ENCODE data around the gene GTPBP4.

GTPBP4 gene

DNA sequence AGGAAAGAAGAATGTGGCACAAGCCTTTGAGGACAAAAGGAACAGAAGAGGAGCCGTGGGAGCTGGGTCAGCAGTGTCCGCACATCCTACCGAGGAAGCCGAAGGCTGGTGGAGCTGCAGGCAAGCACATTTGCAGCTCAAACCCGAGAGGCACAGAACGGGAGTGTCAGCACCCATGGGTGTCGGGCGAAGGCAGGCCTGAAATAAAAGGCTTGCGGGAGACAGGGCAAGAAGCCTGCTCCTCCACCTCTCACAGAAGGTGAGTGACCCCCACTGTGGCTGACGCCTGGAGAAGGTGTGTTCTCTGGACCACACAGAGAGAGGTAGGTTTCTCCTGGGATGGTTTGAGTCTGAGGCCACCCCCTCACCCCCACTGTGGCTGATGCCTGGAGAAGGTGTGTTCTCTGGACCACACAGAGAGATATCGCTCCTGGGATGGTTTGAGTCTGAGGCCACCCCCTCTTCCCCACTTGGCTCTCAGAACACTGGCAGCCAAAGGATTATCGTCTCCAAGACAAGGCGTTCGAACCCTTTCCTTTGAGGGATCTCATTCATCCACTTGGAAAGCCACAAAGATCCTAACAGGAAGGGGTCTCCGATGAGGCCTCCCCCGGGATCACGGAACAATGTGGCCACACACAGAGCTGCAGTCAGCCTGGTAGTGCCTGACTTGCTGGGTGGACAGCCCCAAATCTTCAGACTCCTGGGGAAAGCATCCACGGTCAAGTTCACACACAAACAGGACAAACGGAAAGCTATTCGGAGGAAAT, 21.6 kb upstream of the GTPBP4 start:
- DNase-seq, result no peak

DNA sequence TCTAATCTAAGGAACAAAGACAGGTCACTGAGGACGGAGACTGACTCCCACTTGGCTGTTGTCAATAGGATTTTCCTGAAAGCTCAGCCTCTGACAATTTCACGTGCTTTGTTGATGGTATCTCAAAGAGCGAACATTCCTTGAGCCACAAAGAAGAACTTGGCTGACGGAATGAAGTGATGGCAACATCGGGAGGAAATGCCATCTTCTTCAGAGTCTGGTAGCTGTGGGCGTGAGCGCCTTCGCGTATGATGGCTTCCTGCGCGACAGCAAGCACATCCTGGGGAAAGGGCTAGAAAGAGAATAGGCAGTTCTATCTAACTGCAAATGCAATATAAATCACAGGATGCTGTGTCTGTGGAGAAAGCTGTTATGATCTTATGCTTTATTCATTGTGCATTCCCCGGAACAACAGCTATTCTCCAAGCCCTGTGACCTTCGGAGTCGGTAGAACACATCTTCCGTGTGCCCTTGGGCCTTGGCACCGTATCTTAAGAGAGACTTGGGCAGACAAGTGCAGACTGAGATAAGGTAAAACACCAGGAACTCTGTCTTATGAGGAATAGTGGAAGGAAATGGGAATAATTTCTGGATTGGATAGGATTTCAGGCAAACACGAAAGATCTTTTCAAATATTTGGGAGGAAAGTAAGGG, 19.6 kb upstream of the GTPBP4 start:
- DNase-seq, result no peak

DNA sequence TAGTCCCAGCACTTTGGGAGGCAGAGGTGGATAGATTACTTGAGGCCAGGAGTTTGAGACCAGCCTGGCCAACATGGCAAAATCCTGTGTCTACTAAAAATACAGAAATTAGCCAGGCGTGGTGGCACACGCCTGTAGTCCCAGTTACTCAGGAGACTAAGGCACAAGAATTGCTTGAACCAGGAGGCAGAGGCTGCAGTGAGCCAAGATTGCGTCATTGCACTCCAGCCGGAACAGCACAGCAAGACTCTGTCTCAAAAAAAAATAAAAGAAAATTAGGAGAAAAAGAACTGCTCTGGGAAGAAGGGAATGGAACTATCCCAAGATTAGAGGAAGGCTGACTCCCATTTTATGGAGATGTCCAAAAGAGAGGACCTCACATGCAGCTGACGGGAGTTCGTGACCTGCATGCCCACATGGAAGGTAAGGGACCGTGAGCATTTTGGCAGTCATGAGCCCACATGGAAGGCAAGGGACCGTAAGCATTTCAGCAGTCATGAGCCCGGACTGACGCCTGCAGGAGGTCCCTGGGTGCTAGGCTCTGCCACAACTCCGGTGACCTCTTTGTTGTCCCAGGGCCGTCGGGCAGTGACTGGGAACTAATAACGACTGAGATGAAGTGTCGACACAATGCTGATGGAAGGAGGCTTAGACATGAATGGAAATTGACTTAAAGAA, 18.6 kb upstream of the GTPBP4 start:
- no peak for DNase-seq

DNA sequence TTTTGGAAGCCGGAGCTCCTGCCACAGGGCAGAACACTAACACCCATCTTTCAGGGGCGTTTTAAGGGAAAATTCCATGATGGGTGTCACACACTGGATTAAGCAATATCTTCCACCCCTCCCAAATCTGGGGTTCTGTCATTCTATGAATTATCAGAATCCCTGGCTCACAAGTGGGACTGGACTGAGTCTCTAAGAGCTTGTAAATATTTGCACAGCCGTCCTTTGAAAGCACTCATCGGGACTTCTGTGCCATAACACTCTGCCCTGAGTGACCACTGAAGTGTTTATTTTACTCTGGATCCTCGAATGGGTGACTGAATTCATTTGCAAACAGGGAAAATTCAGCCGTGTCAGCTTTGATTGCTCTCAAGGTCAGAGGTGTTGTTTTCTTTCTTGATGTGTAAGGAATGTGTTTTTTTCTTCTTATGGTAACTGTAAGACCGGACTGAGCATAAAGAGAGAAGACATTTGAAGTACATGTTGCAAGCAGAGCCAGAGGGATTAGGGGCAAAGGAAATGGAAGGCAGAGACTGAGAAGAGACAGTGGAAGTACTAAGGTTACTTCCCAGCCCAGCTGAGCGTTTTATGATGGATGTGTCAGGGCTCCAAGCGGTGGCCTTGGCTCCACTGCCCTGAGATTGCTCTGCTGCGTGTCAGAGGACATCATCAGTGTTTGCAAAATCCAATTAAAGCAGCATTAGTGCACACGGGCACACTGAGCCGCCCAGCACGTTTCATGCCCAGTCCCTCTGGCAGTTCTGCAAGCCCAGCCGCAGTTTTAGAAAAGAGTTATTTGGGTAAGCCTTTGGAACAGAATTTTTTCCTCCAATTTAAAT, 17.7 kb upstream of the GTPBP4 start:
- no peak for DNase-seq

DNA sequence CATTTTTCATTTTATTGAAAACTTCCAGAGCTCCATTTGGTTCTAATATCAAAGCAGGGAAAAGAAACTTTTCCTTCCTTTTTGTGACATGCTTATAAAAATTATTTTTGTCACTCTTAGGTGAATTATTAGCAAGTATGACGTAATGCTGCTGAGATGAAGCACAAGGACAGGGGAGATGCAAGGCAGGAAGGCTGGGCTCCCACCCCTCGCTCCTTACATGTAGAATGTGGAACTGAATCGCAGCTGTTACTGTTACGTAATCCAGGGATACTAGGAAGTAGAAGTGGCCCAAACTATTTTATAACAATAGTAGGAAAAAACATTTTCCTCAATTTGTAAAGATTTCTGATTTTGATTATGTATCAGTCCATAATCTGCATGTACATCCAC, 17.1 kb upstream of the GTPBP4 start:
- DNase-seq, result peak; percentile 74 to 77

DNA sequence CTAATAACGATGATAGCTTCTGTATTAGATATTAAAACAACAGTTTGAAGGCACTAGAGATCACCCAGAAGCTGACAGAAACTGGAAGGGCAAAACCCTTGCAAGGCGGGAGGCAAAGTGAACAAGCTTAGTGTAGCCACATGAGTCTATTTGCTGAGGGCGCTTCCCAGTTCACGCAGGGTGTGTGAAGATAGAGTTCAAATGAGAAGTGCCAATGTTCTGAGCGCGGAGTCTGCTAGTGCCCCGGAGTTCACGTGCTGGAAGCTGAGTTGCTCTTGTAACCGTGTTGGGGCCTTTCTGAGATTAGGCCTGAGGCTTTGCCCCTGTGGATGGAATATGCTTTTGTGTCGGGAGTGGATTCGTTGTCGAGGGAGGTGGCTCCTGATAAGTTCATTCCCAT, 16.6 kb upstream of the GTPBP4 start:
- DNase-seq, result peak; percentile 13 to 30

DNA sequence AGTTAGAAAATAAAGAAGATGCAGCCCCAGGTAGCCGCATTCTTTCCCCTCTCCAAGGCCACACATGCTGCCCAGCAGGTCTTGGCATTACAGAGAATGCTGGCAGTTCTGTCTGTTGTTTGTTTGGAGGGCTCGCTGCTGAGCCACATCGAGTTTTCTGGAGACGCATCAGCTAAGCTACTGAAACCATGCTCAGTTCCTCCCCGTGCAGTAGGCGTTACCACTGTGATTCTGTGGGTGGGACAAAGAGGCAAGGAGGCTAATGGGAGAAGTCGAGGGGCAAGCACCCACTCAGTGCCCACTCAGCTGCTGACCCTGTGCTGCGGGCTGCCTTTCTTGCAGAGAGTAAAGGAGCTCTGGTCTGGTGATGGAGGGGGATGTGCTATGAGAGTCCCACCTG, 15.5 kb upstream of the GTPBP4 start:
- DNase-seq, result peak in 1 of 2 donors; percentile 19

DNA sequence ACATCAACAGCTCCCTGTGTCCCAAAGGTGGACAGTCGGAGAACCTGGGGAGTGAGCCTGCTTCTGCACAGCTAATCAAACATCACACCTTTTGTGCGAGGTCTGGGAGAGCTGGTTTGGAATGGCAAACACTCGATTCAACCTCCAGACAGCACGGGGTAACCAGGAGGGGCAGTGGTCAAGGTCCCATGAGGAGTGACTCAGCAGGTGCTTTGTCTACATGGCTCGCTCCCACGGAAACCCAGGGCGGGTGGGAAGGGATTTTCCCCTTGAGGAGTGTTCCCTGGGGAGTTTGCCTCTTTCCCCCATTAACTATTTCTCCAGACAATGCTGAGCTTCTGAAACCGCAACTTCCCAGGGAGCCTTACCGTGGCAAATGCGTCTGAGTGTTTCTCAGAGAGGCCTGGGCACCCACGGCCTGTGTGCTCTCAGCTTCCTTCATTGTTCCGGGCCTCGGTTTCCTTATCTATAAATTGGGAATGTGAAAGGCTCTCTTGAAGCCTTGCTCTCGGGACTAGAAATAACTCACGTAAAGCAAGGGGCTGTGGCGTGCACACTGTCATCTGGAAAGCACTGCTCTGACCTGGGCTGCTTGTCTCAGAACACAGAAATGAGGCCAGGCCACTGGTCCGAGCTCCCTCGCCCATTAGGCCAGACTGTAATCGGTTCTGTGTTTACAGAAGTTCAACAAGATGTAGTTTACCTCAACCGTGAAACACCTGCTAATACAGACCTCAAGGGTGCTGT, 14.0 kb upstream of the GTPBP4 start:
- peak in 1 of 2 donors; percentile 25 for DNase-seq

DNA sequence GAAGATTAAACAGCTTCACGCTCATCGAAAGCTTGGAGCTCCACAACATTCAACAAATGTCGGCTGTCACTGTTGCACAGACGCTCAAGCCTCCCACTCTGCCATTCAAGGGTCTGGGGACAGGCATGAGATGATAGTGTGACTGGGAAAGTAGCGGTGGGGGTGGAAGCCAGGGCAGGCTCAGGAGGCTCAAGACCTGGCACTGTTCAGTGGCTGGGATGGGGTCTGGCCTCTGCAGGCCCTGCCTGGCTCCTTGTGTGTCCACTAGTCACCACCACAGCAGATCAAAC, 13.5 kb upstream of the GTPBP4 start:
- DNase-seq, result no peak

DNA sequence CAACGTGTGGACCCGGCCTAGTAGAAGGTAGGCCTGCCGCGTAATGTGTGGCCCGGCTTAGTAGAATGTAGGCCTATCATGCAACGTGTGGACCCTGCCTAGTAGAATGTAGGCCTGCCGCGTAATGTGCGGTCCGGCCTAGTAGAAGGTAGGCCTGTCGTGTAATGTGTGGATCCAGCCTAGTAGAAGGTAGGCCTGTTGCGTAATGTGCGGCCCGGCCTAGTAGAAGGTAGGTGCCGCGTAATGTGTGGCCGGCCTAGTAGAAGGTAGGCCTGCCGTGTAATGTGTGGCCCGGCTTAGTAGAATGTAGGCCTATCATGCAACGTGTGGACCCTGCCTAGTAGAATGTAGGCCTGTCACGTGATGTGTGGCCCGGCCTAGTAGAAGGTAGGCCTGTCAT, 11.9 kb upstream of the GTPBP4 start:
- no peak for DNase-seq

DNA sequence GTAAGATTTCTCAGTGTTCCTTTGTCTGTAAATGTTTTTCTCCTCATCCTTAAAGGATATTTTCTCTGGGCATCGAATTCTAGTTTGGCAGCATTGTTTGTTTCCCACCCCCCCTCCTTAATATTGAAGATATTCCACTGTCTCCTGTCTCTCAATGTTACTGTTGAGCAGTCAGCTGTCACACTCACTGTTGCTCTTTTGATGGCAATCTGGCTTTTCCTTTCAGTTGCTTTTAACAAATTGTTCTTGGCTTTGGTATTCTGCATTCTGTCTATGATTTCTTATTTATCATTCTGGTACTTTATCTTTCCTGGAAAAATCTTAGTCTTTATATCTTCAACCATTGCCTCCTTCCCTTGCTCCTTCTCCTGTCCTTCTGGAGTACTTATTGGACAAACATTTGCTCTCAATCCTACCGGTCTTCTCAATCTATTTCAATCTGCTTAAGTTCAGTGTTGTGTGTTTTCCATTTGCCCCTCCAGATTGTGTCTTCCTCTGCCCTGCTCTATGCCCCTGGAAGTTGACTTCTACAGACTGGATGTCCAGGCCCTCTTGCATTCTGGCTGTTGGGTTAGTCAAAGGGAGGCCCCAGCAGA, 9.3 kb upstream of the GTPBP4 start:
- no peak for DNase-seq

DNA sequence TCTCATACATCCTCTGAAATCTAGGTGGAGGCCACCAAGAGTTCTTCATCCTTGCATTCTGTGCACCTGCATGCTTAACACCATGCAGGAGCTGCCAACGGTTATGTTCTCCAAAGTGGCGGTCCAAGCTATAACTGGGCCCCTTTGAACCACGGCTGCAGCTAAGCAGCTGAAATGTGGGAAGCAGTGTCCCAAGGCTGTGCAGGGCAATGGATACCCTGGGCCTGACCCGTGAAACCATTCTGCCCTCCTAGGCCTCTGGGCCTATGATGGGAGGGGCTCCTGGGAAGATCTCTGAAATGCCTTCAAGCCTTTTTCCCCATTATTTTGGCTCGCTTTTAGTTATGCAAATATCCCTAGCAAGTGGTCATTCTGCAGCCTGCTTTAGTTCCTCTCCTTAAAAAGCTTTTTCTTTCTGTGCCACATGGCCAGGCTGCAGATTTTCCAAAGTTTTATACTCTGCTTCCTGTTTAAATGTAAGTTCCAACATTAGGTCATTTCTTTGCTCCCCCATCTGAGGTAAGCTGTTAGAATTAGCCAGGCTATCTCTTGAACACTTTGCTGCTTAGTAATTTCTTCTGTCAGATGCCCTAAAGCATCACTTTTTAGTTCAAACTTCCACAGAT, 7.7 kb upstream of the GTPBP4 start:
- DNase-seq, result no peak

DNA sequence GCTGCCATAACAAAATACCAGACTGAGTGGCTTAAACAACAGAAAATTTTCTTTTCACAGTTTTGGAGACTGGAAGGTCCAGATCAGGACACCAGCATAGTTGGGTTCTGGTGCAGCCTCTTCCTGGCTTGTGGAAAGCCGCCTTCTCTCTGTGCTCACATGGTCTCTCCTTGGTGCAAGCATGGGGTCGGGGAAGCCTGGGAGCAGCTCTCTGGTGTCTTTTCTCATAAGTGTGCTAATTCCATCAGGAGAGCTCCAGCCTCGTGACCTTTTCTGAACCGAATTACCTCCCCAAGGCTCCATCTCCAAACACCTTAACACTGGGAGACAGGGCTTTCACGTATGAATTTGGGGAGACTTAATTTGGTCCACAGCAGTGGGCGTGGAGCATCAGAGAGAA, 4.8 kb upstream of the GTPBP4 start:
- DNase-seq, result no peak

DNA sequence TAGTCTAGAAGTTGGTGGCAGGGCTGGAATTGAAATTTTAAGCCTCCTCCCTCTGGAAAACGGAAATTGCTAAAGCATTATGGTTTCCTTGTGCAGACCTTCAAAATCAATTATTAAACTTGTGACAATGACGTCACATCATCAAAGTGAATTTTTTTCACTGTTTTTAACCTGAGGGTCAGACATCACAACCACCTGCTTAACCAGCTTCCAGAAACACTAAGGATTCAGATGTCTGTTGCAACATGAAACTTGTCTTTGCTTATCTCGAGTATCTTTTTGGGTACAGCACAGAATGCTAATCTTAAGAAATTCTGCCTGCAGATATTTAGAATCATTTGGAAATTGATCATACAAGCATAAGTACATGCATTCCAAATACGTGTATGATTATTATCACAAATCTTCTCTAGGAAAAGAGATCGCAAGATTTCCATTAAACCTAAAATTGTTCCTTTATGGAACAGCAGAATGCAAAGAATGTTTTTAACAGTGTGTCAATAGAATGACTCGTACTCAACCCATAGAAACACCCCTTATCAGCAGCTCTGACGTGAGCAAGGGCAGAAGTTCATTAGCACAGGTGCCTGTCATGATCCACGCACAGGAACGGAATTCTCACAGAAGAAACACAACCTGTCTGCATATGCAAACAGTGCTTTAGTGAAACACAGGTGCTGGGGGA, 4.1 kb upstream of the GTPBP4 start:
- DNase-seq, result no peak

DNA sequence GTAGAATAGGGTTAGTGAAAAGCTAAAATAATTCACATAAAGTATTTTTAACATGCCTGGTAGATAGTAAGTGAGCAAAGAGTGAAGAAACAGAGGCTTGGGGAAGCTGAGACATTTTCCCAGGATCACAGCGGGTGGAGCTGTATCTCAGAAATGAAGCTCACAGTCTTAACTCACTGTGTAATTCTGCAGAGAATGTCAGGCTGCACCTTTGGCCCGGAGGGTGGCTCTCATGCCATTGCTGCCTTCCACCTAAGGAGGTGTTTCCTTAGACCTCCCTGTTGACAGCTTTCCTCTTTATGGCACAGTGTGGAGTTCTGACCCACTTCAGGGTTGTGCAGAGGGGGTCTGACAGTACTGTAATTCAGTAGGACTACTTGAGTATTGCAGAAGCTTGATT, 2.9 kb upstream of the GTPBP4 start:
- DNase-seq, result no peak

DNA sequence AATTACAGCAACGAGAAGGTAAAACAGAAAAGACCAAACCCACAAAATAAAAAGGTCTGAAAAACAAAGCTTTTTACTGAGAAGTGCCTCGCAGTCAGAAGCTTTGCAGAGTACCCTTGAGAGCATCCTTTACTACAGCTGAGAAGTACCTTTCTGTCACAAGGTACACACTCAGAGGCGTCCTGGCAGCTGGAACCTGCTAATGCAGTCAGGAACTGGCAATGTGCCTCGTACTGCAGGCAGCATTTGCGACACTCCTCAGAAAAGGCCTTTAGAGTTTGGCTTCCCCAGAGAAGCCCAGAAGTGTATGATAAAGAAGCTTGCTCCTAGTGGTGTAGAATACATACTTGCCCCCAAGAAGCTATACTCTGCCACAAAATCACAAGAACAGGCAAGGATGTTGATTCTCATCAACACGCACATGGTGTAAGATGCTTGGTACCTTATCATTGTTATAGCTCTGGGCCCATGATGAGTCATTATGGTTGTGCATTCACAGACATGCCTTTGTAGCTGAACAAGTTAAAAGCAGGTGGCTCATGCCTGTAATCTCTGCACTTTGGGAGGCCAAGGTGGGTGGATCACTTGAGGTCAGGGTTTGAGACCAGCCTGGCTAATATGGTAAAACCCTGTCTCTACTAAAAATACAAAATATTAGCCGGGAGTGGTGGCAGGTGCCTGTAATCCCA, 2.0 kb upstream of the GTPBP4 start:
- no peak for DNase-seq

DNA sequence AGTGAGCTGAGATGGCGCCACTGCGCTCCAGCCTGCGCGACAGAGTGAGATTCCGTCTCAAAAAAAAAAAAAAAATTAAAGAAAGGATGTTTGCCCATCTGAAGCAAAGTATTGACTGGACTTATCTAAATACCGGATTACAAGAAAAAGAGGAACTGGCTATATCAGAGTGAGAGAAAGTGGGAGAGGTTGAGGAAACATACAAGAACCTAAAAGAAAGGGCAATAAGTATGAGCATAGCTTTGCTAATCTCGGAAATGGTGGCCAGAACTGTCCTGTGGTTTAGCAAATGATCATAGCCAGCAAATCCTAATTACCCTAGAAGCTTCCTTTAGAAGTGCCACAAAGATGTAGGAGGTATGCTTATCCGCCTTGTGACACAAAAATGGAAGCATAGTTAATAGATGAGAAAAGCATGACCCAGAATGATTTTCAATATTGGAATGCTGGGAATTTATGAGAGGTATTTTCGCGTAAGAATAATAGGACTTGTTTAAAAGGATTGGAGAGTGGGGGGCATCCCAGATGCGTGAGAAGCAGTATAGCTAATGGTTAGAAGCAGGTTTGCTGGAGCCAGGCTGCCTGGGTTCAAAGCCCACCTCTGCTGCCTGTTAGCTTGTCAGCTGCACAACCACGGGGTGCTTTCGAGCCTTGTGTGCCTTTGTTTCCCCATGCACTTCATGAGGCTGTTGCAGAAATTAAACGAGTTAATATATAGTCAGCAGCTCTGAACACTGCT, 1.2 kb upstream of the GTPBP4 start:
- no peak for DNase-seq

DNA sequence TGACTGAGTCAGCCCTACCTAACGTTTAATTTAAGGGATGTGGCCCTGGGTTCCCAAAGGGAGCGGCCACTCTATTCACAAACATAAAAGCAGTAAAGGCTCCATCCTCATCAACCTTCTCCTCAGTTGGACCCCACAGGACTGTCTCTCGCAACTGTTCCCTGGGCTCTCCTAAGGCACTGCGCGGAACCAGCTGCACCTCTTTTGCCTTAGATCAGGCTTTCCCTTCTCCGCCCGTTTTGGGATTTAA, 689 bp upstream of the GTPBP4 start:
- DNase-seq, result no peak

DNA sequence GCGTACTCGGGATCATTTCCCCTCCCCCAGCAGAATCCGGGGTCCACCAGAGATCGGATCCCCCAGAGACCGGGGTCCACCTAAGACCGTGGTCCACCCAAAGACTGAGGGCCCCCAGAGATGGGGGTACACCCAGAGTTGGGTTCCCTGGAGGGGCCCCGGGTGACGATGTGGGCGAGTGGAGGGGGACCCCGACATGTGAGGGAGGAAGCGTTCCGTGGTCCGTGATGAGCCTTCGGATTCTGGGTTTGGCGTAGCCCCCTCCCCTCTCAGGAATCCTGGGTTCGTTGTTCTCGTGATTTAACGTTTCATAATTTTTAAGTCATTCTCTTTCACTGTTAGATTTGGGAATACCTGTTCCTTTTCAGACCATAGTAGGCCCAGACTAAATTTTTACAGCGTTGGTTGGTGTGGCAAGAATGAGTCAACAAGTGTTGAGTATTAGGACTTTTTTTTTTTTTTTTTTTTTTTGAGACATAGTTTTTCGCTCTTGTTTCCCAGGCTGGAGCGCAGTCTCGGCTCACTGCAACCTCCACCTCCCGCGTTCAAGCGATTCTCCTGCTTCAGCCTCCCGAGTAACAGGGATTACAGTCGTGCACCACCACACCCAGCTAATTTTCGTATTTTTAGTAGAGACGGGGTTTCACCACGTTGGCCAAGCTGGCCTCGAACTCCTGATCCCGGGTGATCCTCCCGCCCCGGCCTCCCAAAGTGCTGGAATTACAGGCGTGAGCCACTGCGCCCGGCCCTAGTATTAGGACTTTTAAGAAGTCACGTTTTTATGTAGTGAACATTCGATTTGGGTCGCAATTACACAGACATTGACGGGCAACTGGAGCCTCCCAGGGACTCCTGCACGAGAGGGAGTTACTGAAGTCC, 672 bp downstream of the GTPBP4 start:
- peak in 1 of 2 donors; percentile 8 for DNase-seq

Measured in inflammatory macrophage (primary cell).